Tibial nerve (tissue), 3 donors: ENCODE measurements around the gene HS3ST6.

Source experiments
- POLR2A ChIP-seq, 2 donors: fragments of 450-650 bp; IDR thresholded peaks; one replicate each; pipeline ENCODE4 v1.6.1; 2017; ENCODE audit warnings: antibody characterized with exemption in 2 of 2, mild to moderate bottlenecking in 2 of 2, moderate library complexity in 2 of 2
- TF ChIP-seq, protein P1 (sequence below), 5 experiments: fragments of 200-600 bp in 3 of 5; fragments of 450-650 bp in 2 of 5; sonication (generic) in 3 of 5; IDR thresholded peaks; one replicate each; pipeline ENCODE4 v1.5.1; 2016 to 2019; ENCODE audit warnings: antibody characterized with exemption in 5 of 5, mild to moderate bottlenecking in 3 of 5, moderate library complexity in 2 of 5

DNA sequence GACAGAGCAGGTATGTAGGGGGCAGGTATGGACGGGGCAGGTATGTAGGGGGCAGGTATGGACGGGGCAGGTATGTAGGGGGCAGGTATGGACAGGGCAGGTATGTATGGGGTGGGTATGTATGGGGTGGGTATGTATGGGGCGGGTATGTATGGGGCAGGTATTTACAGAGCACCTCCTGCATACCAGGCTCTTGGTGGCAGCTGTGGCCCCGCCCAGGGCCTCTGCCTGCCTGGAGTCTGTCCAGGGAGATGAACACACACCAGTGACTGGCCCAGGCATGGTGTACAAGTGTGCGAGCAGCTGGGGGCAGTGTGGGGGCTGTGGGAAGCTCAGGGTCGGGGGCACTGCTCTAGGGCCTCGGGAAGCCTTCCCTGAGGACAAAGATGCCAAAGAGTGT, 31.8 kb upstream of the HS3ST6 start:
- TF ChIP-seq POLR2A (IDR thresholded peaks at IDR 0.05): no peak
- TF ChIP-seq, protein P1, sequence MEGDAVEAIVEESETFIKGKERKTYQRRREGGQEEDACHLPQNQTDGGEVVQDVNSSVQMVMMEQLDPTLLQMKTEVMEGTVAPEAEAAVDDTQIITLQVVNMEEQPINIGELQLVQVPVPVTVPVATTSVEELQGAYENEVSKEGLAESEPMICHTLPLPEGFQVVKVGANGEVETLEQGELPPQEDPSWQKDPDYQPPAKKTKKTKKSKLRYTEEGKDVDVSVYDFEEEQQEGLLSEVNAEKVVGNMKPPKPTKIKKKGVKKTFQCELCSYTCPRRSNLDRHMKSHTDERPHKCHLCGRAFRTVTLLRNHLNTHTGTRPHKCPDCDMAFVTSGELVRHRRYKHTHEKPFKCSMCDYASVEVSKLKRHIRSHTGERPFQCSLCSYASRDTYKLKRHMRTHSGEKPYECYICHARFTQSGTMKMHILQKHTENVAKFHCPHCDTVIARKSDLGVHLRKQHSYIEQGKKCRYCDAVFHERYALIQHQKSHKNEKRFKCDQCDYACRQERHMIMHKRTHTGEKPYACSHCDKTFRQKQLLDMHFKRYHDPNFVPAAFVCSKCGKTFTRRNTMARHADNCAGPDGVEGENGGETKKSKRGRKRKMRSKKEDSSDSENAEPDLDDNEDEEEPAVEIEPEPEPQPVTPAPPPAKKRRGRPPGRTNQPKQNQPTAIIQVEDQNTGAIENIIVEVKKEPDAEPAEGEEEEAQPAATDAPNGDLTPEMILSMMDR (IDR thresholded peaks at IDR 0.05): no peak
